NCI-H2029 treated with DMSO at 0.1 percent for 48 hours (cell line): ENCODE measurements around the gene BNIP5.
A peak's percentile ranks its signal among the peaks of the same experiment; 100 is the strongest.

Experiments
- DNase-seq: peaks from one replicate; lab custom pipeline; 2025; lab: John Stamatoyannopoulos, UW

Gene BNIP5

GRCh38 chr6:36296240-36296639, 40.4 kb downstream of the BNIP5 start:
- DNase-seq, result no peak

GRCh38 chr6:36292170-36292569, 44.5 kb downstream of the BNIP5 start:
- no peak for DNase-seq

DNA sequence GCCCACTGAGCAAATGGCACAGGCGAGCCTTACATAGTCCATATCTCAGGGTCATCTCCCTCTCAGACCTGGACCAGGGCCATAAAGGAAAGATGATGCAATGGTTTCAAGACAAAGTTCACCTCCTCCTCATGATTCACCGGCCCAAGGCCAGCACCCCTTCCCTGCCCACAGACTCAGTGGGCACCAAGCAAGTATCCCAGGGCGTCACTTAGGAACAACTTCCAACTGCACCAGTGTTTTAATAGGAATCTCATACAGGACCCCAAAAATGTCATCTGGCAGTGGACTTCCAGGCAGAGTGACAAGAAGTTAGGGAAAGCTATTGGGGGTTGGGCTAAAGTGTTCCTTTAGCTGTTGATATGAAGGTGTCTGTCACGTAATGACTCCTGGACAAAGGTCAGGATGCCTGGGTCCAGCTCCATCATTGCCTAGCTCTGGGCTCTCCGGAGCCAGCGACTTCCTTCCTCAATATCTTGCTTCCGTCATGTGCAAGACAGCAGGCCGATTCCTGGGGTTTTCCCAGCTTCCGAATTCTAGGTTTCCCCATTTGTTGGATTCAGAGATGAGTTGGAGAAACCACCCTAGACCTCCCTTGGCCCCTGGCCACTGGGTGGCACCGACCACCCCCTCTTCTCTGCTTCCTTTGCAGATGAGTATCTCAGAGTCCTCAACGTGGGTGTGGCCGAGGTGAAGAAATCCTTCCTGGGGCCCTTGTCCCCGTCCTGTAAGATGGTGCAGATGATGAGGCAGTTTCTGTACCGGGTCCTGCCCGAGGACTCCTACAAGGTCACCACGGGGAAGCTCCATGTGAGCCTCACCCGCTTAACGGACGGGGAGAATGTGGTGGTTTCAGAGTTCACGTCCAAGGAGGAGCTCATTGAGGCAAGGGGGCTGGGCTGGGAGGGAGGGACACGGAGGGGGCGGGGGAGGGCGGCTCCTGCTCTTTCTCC, 45.7 kb downstream of the BNIP5 start:
- no peak for DNase-seq

- DNase-seq, result peak; percentile 72
Measured at GRCh38 chr6:36289281-36289878, 47.3 kb downstream of the BNIP5 start.

GRCh38 chr6:36286858-36287257, 49.8 kb downstream of the BNIP5 start:
- no peak for DNase-seq

GRCh38 chr6:36285797-36286196, 50.9 kb downstream of the BNIP5 start:
- DNase-seq, result no peak

DNA sequence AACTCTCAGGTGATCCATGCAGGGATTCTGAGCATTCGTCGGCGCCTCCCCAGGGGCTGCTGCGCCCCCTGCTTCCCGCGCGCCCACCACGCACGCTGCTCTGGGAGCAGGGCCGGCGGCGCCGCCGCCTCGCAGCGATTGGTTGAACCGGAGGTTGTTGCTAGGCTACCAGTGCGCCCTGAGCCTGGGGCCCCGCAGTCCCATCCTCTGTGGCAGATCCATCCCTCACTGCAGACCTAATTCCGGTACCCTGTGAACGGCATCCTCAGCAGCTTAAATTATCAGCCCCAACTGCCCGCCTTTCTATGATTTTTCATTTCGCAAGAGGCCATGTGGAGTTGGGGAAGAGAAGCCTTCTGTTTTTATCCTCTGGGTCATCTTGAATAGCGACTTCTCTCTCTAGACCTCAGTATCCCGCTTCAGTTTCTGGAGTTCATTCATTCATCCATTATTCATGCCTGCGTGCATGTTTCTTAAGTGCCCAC, 51.5 kb downstream of the BNIP5 start:
- DNase-seq, result no peak

- no peak for DNase-seq
Measured at GRCh38 chr6:36284359-36284758, 52.3 kb downstream of the BNIP5 start.

DNA sequence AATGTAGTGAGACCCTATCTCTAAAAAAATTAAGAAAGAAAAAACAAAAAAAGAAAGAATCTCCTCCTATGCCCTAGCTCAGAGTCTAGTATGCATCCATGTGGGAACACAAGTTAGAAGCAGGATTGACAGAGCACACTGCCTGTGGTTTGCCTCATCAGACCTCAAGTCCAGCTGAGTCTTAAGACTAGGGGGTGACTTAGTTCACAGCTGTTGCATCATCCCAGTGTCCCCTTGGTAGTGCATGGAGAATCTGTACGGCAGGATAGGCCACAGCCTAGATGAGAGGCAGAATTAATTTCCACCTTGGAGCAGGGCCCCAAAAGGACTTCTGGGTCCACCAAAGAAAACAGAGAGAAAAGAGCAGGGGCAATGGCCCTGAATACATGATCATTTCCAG, 53.1 kb downstream of the BNIP5 start:
- DNase-seq, result no peak

DNA sequence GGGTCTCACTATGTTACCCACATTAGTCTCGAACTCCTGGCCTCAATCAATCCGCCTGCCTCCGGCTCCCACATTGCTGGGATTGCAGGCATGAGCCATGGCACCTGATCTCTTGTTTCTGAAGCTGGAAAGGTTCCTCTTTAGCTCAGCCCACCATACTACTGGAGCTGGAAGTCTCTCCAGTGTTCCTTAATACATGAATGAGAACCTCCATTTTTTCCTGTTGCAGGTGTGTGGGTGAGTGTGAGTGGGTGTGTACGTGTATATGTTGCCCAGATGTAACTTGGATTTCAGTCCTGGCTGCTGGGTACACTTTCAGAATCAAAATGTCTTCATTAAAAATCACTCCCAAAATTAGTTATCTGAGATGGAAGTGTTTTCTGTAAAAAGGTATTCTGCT, 55.7 kb downstream of the BNIP5 start:
- DNase-seq, result no peak

DNA sequence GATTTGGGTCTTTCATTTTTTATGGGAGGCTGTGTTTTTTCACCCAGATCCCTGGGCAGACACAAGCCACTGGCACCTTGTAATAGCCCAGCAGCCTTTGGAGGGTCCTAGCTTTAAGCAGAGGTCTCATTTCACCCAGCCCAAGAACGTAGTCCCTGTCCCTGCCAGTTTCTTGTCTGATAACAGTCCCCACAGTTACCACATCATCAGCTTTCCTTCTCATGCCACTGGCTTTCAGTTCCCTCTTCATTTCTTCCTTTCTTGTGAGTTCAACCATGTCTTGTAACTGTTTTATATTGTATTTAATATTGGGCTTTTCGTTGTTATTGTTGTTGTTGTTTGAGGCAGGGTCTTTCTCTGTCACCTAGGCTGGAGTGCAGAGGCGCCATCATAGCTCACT, 56.2 kb downstream of the BNIP5 start:
- no peak for DNase-seq

- DNase-seq, result no peak
Measured at GRCh38 chr6:36277946-36278470, 58.7 kb downstream of the BNIP5 start.

GRCh38 chr6:36276581-36277536, 59.8 kb downstream of the BNIP5 start:
- peak; percentile 31 for DNase-seq

DNA sequence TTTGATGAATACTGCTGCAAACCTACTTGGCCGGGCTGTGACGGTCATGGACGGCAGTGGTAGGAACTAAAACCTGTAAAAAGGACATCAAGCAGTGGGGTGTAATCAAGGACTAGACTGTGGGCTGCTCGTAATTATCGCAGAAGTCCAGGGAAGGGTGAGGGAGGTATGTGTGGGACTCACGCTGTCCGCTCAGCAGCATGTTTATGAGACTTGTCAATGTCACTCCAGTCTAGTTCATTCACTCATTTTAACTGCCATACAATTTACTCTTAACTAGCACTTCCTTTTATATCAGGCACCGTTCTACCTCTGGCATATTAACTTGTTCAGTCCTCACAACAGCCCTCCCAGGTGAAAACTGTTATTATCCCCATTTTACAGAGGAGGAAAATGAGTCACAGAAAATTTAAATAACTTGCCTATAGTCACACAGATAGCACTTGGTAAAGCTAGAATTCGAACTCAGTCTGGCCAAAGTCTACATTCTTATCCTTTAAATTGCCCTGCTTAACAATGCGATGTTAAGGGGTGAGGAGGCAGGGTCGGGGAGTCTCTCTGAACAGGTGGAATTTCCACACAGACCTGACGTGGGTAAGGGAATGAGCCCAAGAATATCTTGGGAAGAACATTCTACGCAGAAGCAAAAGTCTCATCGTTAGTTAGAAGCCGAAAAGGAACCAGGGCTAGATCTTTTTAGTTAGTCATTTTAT, 62.7 kb downstream of the BNIP5 start:
- no peak for DNase-seq

- no peak for DNase-seq
Measured at GRCh38 chr6:36273067-36273466, 63.6 kb downstream of the BNIP5 start.

GRCh38 chr6:36272234-36272633, 64.5 kb downstream of the BNIP5 start:
- DNase-seq, result no peak

GRCh38 chr6:36269834-36270705, 66.6 kb downstream of the BNIP5 start, which contains the start of gene PNPLA1:
Gene PNPLA1, plus strand, starts transcription at chr6:36270060. Its CDS starts 400 bp downstream, at chr6:36270460.
- DNase-seq, result no peak

DNA sequence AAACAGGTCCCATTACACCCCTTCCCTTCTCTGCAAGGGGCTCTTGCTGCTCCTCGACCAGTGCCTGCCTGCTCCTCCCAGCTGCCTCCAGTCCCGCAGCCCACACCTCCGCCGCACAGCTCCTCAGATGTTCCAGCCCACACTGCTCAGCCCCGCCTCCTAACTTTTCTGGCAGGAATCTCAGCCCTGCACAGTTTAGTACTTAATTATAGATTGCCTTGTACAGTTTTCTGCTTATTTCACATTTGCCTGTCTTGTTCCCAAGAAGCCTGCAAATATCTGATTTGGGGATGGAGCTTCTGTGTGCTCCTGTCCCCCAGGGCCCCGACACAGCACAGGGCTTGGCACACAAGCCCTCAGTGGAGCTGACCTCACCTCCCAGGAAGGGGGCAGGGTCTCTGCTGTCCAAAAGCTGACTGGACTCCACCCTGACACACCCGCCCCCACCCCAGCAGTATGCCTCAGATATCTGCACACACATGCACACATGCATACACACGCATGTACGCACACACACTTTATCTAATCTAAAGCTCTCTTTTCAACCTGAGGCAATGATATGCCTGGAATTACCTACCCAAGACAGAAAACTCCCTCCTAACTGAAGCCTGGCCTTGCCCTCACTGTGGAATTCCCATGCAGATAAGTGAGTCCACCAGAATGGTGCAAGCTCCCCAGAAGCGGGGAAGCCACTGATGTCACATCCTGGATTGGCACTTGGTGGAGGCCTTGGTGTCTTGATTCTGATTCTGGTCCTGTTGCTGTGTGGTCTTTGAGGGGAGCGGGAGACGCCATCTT, 68.0 kb downstream of the BNIP5 start:
- DNase-seq, result no peak
